GM19099 (cell line): ENCODE results near the gene ILF3.

ENCODE experiments used
- POLR2A ChIP-seq: IDR thresholded peaks from 3 replicates; pipeline ENCODE4 v1.6.1; 2011; ENCODE audit warnings: low read depth; ENCODE audit not compliant: insufficient read length; ENCODE audit errors: extremely low read depth

ILF3 gene

DNA sequence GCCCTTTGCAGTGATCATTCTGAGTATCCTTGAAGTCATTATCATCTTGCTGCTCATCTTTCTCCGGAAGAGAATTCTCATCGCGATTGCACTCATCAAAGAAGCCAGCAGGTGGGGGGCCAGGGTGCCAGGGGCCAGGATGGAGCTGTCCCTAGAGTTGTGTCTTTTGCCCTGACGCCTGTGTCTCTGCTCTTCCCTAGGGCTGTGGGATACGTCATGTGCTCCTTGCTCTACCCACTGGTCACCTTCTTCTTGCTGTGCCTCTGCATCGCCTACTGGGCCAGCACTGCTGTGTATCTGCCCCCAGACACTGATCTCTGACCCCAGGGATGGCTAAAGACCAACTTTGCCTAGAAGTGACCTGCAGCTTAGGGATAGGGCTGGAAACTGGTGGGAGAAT, 19.2 kb upstream of the ILF3 start:
- no peak for TF ChIP-seq POLR2A

GRCh38 chr19:10636304-10636972, 17.7 kb upstream of the ILF3 start:
- TF ChIP-seq POLR2A: no peak

- TF ChIP-seq POLR2A: no peak
These were observed 16.3 kb upstream of the ILF3 start for GRCh38 chr19:10637894-10638293.

- no peak for TF ChIP-seq POLR2A
These were observed 14.3 kb upstream of the ILF3 start for GRCh38 chr19:10639836-10640235.

DNA sequence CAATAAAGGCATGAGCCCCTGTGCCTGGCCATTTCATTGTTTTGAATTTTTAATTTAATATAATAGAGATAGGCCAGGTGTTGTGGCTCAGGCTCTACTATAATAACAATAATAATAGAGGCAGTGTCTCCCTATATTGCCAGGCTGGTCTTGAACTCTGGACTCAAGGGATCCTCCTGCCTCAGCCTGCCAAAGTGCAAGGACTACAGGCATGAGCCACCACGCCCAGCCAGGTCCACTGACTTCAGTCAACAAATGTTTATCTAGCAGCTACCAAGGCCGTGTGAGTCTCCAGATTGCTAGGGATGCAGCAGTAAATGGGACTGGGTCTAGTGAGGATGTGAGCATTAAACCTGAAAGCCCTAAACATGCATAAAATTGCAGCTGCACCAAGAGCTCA, 13.8 kb upstream of the ILF3 start:
- no peak for TF ChIP-seq POLR2A

GRCh38 chr19:10641248-10641647, 12.9 kb upstream of the ILF3 start:
- no peak for TF ChIP-seq POLR2A

DNA sequence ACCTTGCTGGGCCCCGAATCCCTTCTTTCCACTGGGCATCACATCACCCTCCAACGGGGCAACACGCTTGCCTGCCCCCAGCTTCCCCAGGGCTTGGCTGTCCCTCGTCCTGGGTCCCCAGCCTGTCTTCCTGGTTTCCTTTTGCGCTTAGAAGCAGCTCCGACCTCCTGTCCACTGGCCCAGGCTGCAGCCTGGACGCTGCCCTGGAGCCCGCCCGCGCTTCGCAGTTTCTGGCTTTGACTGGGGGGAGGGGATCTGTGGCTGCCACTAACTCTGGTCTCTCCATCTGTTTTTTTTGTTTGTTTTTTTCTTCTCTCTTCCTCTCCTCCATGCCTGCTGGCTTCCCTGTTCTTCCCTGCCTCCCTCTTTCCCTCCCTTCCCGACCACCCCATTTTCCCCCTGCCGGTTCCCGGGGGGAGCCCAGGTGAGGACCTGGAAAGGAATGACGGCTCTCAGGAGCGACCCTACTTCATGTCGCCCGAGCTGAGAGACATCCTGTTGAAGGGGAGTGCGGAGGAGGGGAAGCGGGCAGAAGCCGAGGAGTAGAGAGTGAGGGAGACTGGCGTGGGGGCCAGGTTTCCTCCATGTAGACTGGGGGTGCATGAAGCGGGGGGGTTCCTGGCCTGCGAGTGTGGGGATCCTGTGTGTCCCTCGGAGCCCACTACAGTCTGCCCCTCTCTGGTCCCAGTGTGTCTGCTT, 11.5 kb upstream of the ILF3 start:
- TF ChIP-seq POLR2A: no peak

GRCh38 chr19:10643172-10643967, 10.8 kb upstream of the ILF3 start:
- TF ChIP-seq POLR2A: no peak

DNA sequence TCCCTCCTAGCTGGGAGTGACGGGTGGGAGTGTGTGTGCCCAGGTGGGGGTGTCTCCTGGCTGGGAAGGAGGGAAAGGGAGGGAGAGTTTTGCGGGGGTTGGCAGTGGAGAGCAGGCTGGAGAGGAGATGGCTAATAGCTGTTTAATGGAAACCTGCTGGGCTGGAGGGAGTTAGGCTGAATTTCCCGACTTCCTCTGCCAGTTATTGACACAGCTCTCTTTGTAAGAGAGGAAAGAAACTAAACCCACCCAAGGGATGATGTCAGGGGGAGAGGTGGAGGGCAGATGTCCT, 10.2 kb upstream of the ILF3 start:
- TF ChIP-seq POLR2A: no peak

DNA sequence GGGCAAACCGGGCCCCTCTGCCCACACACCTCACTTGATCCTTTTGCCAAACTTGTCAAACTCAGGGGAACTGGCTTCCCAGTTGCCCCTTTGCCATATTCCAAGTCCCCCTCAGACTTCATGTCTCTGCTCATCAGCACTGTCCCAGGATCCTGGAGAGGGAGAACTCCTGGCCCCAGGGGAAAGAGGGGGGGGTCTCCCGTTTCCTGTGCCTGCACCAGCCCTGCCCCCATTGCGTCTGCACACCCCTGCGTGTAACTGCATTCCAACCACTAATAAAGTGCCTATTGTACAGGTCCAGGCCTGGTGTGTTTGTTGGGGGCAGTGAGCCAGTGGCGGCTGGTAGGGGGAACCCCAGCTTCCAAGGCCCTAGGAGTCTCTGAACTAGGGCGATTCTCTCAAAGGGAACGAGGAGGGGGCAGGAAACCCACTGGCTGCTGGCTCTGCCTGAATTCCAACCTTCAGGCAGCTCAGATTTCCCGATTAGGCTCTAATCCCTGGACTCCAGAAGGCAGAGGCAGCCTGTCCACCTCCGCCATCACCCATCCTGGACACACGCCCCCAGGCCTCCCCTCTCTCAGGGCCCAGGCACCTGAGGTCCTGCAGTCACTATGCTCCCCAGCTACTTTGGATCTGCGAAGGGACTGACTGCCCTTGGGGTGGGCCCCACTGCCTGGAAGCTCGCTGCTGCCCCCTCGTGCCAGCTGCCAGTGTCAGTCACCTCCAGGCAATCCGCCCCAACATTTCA, 9.7 kb upstream of the ILF3 start:
- no peak for TF ChIP-seq POLR2A

DNA sequence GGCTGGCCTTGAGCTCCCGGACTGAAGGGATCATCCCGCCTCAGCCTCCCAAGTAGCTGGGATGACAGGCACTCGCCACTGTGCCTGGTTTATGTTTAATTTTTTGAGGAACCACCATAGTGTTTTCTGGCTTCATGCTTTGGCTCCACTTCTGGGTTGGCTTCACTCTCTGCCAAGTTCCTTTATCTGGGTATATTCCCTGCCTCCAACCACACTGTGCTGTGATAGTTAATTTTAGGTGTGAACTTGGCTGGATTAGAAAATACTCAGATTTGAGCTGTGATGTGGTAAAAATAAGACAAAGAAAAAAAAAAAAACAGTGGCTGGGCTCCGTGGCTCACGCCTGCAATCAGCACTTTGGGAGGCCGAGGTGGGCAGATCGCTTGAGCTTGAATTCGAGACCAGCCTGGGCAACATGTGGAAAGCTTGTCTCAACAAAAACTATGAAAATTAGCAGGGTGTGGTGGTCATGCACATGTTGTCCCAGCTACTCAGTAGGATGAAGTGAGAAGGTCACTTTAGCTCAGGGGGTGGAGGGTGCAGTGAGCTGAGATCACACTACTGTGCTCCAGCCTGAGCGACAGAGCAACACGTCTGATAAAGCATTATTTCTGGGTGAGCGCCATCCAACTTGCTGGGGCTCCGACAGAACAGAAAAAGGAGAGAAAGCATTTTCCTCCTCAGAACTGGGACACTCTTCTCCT, 7.5 kb upstream of the ILF3 start:
- no peak for TF ChIP-seq POLR2A

- TF ChIP-seq POLR2A: no peak
These were observed 5.8 kb upstream of the ILF3 start for GRCh38 chr19:10648360-10648759.

DNA sequence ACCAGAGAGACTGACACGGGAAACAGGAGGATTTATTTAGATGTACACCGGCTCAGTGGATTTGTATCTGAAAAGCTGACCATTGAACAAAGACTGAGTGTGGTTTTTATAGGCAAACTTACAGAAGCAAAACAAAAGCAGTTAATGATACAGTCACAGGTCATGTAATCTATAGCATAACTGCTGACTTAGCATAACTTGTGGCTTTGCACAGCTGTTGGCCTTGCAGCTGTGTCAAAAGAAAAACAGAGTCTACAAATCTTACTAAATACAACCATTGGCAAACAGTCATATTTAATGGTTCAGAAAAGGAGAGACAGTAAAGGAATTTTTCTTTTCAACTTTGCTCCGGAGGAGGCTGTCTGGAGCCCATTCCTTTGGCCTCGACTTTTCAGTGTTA, 2.3 kb upstream of the ILF3 start:
- no peak for TF ChIP-seq POLR2A

DNA sequence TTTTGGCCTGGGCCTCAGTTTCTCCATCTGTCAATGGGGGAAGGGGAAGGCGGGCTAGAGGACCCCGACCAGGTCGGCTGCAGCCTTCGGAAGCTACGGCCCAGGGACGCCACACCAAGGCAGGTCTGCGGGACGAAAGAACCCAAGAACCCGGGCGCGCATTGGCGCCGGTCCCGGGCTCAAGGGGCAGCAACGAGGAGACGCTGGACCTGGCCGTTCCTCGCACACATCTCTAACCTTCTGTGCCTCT, 739 bp upstream of the ILF3 start:
- TF ChIP-seq POLR2A: no peak
